Breast epithelium (tissue), 3 donors: ENCODE data around the gene PPP1R1B.

Experiments used
- POLR2A ChIP-seq: fragments of 450-650 bp; IDR thresholded peaks from one replicate; pipeline ENCODE4 v1.6.1; 2016; ENCODE audit warnings: antibody characterized with exemption, mild to moderate bottlenecking, moderate library complexity
- POLR2AphosphoS5 ChIP-seq, 3 donors: sonication (generic); formaldehyde crosslinking; IDR thresholded peaks; one replicate each; pipeline ENCODE4 v1.6.1; 2017; ENCODE audit warnings: antibody characterized with exemption in 3 of 3
- TF ChIP-seq, protein P1 (sequence below), 3 donors: fragments of 450-650 bp; IDR thresholded peaks; one replicate each; pipeline ENCODE4 v1.5.1; 2016 to 2017; ENCODE audit warnings: antibody characterized with exemption in 3 of 3, mild to moderate bottlenecking in 3 of 3, moderate library complexity in 3 of 3

DNA sequence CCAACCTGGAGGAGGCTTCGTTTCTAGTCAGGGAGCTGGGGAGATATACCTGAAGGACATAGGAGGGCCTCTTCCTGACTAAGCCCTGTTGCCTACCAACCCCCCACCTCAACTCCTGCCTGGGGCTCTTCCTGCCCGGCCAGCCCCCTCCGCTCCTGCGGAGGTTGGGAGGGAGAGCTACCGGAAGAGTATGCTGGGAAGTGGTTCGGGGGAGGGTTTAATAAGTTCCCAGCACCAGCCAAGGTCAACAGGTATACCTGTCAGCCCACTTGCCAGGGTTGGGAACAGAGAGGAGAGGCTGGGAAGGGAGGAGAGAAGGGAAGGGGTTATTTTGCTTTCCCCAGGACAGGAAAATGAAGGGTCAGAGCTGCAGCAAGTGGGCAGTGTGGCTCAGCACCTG lies 4.7 kb downstream of the PPP1R1B start:
- no peak for TF ChIP-seq POLR2A
- TF ChIP-seq, protein P1, sequence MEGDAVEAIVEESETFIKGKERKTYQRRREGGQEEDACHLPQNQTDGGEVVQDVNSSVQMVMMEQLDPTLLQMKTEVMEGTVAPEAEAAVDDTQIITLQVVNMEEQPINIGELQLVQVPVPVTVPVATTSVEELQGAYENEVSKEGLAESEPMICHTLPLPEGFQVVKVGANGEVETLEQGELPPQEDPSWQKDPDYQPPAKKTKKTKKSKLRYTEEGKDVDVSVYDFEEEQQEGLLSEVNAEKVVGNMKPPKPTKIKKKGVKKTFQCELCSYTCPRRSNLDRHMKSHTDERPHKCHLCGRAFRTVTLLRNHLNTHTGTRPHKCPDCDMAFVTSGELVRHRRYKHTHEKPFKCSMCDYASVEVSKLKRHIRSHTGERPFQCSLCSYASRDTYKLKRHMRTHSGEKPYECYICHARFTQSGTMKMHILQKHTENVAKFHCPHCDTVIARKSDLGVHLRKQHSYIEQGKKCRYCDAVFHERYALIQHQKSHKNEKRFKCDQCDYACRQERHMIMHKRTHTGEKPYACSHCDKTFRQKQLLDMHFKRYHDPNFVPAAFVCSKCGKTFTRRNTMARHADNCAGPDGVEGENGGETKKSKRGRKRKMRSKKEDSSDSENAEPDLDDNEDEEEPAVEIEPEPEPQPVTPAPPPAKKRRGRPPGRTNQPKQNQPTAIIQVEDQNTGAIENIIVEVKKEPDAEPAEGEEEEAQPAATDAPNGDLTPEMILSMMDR (IDR thresholded peaks at IDR 0.05): no peak
- TF ChIP-seq POLR2AphosphoS5 (IDR thresholded peaks at IDR 0.05): no peak
